K562 (cell line): ENCODE results near the gene S1PR1. TPM values are rescaled to one million over a fixed set of nuclear protein-coding genes. Genes with fewer than 3 reads are reported as not detected.

Source experiments
- BCOR ChIP-seq: fragments of 450-650 bp; IDR thresholded peaks from 2 replicates; pipeline ENCODE4 v1.6.1; 2016
- EP300 ChIP-seq: IDR thresholded peaks from 2 replicates; pipeline ENCODE4 v1.6.1; 2012; ENCODE audit warnings: low read length, improper control_type of control experiment
- FOSL1 ChIP-seq: fragments of 200-800 bp; sonication (Bioruptor generic); conservative IDR thresholded peaks from 2 replicates; pipeline ENCODE4 v1.6.1; 2016; ENCODE audit warnings: missing genetic modification characterization, missing compliant biosample characterization
- HEY1 ChIP-seq: fragments of 250-450 bp; sonication (Bioruptor Pico); IDR thresholded peaks from 2 replicates; pipeline ENCODE4 v1.5.0; 2020; ENCODE audit warnings: mild to moderate bottlenecking, moderate library complexity, borderline replicate concordance
- HIVEP1 ChIP-seq: fragments of 250-450 bp; sonication (Bioruptor Pico); IDR thresholded peaks from 2 replicates; pipeline ENCODE4 v1.4.0; 2020; ENCODE audit warnings: mild to moderate bottlenecking
- LEF1 ChIP-seq: fragments of 450-650 bp; IDR thresholded peaks from 2 replicates; pipeline ENCODE4 v1.6.1; 2016; ENCODE audit warnings: mild to moderate bottlenecking
- PBX2 ChIP-seq, 2 experiments: IDR thresholded peaks in 1 of 2; conservative IDR thresholded peaks in 1 of 2; 2 replicates each; pipeline ENCODE4 v1.6.1; 2016; ENCODE audit warnings: low read depth in 2 of 2, mild to moderate bottlenecking in 1 of 2, missing compliant biosample characterization in 1 of 2, missing genetic modification characterization in 1 of 2, moderate library complexity in 1 of 2
- PKNOX1 ChIP-seq: fragments of 450-650 bp; IDR thresholded peaks from 2 replicates; pipeline ENCODE4 v1.6.1; 2016
- PRDM10 ChIP-seq: fragments of 450-650 bp; IDR thresholded peaks from 2 replicates; pipeline ENCODE4 v1.6.1; 2018; ENCODE audit not compliant: partially characterized antibody
- SPI1 ChIP-seq: IDR thresholded peaks from 2 replicates; pipeline ENCODE4 v1.6.1; 2011; ENCODE audit warnings: low read depth, low read length, control low read depth, borderline replicate concordance
- ZNF318 ChIP-seq, 2 experiments: fragments of 450-650 bp; IDR thresholded peaks; 2 replicates each; pipeline ENCODE4 v1.6.1; 2016; ENCODE audit warnings: mild to moderate bottlenecking in 2 of 2, borderline replicate concordance in 1 of 2, low read depth in 1 of 2, moderate library complexity in 1 of 2
- polyA plus RNA-seq, 8 experiments: library from polyadenylated mRNA; depleted of rRNA in 4 of 8; stranded (reverse) in 5 of 8; unstranded in 3 of 8; fragments of >200 nt; fragmentation: Nextera tagmentation in 2 of 8; fragmentation: Illumina TruSeq in 1 of 8; extraction: Ambion mirVana in 2 of 8; extraction: Trizol in 1 of 8; gene quantifications; 2 replicates each; pipeline versions ENCODE4 v1.2.1 to v1.2.3, GENCODE V29; 2011 to 2014; ENCODE audit warnings: inconsistent platforms in 1 of 8, missing spikeins in 1 of 8
- total RNA-seq, 7 experiments: library from RNA; depleted of rRNA in 6 of 7; stranded (reverse); fragments of >200 nt in 6 of 7; fragmentation: Illumina TruSeq in 2 of 7; extraction: Trizol in 2 of 7; gene quantifications; 2 replicates each; pipeline versions ENCODE4 v1.2.1 to v1.2.3, GENCODE V29; 2011 to 2021; ENCODE audit warnings: low replicate concordance in 1 of 7

S1PR1 gene
- total and polyA plus RNA-seq, 9 of the 15 experiments (the other 6 are each of a cell fraction or from before 2014, with no cell fraction given): 0.22 to 1.2 (median 0.43) TPM

- peak; percentile 26; the same call in 1 of the 2 replicates for TF ChIP-seq LEF1
- TF ChIP-seq FOSL1 (tag): peak; percentile 85
- TF ChIP-seq SPI1: peak; percentile 84
- no peak for TF ChIP-seq BCOR
- no peak for TF ChIP-seq HIVEP1 (CRISPR knock-in tag)
- TF ChIP-seq EP300: peak; percentile 5; the same call in 1 of the 2 replicates
- TF ChIP-seq PKNOX1: peak; percentile 48; the same call in 1 of the 2 replicates
- no peak for TF ChIP-seq PBX2 (CRISPR knock-in tag; IDR thresholded peaks at IDR 0.05; ENCODE audit: low read depth)
- TF ChIP-seq PBX2 (tag; conservative IDR thresholded peaks at IDR 0.05; ENCODE audit: low read depth): peak; percentile 94
- peak in 1 of 2 experiments; percentile 54; a peak in 1 of 4 replicates for TF ChIP-seq ZNF318 (IDR thresholded peaks at IDR 0.05; ENCODE audit: borderline replicate concordance in 1 of 2, low read depth in 1 of 2)
- TF ChIP-seq HEY1 (CRISPR knock-in tag): no peak
- no peak for TF ChIP-seq PRDM10
These were observed 22.9 kb downstream of the S1PR1 start (continued) for GRCh38 chr1:101259744-101260148.
